HepG2 (cell line): ENCODE measurements around the gene MAPK12.

Experiments used
- BCL6 ChIP-seq: IDR thresholded peaks from 2 replicates; pipeline ENCODE4 v1.6.1; 2016; ENCODE audit warnings: missing genetic modification reagents, missing compliant biosample characterization
- DNMT3B ChIP-seq: conservative IDR thresholded peaks from 2 replicates; pipeline ENCODE4 v1.6.1; 2016; ENCODE audit warnings: missing biosample characterization, control low read depth
- EZH2 ChIP-seq: conservative IDR thresholded peaks from 2 replicates; pipeline ENCODE4 v1.6.1; 2012; ENCODE audit warnings: mild to moderate bottlenecking, low read depth, low read length, moderate library complexity
- FOXJ3 ChIP-seq: sonication (generic); formaldehyde crosslinking; IDR thresholded peaks from 2 replicates; pipeline ENCODE4 v1.4.0; 2020; ENCODE audit warnings: missing genetic modification reagents, mild to moderate bottlenecking, borderline replicate concordance
- SPEN ChIP-seq: sonication (generic); formaldehyde crosslinking; IDR thresholded peaks from 2 replicates; pipeline ENCODE4 v1.5.1; 2020; ENCODE audit warnings: low read depth, mild to moderate bottlenecking, missing genetic modification reagents
- ZFP62 ChIP-seq: sonication (generic); formaldehyde crosslinking; IDR thresholded peaks from 2 replicates; pipeline ENCODE4 v1.4.0; 2020; ENCODE audit warnings: missing genetic modification reagents
- ZNF839 ChIP-seq: sonication (generic); formaldehyde crosslinking; IDR thresholded peaks from 2 replicates; pipeline ENCODE4 v1.4.0; 2020; ENCODE audit warnings: missing genetic modification reagents, mild to moderate bottlenecking, borderline replicate concordance
- TF ChIP-seq, protein P1 (sequence below): sonication (generic); formaldehyde crosslinking; IDR thresholded peaks from 2 replicates; pipeline ENCODE4 v1.5.0; 2020; ENCODE audit warnings: mild to moderate bottlenecking, missing genetic modification reagents, moderate library complexity
- TF ChIP-seq, protein P2 (sequence below): IDR thresholded peaks from 2 replicates; pipeline ENCODE4 v1.6.1; 2016; ENCODE audit warnings: control low read depth
- TF ChIP-seq, protein P3 (sequence below): sonication (generic); formaldehyde crosslinking; IDR thresholded peaks from 2 replicates; pipeline ENCODE4 v1.4.0; 2020; ENCODE audit warnings: mild to moderate bottlenecking, missing genetic modification reagents

DNA sequence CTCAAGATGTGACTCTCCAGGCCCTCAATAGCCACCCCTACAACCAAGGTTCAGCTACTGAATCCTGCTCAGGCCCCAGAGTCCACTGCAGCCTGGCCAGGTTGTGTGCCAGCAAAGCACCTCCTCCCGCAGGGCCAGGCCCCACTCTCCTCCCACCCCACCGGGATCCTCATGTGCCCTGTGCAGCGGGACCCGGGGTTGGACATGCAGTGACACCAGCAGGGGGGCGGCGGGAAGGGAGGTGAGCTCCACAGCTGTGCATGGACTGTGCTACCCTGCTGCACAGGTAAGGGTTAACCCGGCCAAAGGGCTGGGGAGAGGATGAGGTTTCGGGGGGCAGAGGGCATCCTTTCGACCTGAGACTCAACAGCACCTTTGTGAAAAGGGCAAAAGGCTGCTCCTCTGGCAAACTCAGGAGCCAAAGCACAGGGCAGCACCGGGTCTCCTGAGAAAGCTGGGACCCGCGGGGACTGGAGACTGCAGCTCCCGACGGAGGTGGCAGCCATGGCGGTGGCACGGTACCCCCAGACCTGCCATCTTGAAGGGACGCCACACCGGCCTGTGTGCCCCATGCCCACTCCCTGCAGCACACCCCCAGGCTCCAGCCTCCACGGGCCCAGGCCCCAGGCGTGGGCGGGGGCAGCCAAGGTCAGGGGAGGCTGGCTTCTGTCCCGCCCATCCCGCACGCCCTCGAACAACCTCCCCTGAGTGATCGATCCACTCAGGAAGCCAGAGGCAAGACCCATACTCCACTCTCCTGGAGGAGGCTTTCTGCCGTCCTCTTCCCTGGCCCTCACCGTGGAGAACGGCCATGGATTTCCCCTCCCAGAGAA, 35.4 kb upstream of the MAPK12 start:
- TF ChIP-seq FOXJ3 (no peak), ZFP62 (no peak), EZH2 (no peak), DNMT3B (no peak), BCL6 (CRISPR knock-in tag) (no peak), SPEN (CRISPR knock-in tag) (no peak), ZNF839 (CRISPR knock-in tag) (no peak)
- TF ChIP-seq, protein P1, sequence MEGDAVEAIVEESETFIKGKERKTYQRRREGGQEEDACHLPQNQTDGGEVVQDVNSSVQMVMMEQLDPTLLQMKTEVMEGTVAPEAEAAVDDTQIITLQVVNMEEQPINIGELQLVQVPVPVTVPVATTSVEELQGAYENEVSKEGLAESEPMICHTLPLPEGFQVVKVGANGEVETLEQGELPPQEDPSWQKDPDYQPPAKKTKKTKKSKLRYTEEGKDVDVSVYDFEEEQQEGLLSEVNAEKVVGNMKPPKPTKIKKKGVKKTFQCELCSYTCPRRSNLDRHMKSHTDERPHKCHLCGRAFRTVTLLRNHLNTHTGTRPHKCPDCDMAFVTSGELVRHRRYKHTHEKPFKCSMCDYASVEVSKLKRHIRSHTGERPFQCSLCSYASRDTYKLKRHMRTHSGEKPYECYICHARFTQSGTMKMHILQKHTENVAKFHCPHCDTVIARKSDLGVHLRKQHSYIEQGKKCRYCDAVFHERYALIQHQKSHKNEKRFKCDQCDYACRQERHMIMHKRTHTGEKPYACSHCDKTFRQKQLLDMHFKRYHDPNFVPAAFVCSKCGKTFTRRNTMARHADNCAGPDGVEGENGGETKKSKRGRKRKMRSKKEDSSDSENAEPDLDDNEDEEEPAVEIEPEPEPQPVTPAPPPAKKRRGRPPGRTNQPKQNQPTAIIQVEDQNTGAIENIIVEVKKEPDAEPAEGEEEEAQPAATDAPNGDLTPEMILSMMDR, result peak; percentile 21; the same call in 1 of the 2 replicates
- TF ChIP-seq, protein P2, sequence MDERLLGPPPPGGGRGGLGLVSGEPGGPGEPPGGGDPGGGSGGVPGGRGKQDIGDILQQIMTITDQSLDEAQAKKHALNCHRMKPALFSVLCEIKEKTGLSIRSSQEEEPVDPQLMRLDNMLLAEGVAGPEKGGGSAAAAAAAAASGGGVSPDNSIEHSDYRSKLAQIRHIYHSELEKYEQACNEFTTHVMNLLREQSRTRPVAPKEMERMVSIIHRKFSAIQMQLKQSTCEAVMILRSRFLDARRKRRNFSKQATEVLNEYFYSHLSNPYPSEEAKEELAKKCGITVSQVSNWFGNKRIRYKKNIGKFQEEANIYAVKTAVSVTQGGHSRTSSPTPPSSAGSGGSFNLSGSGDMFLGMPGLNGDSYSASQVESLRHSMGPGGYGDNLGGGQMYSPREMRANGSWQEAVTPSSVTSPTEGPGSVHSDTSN, result no peak
- TF ChIP-seq, protein P3, sequence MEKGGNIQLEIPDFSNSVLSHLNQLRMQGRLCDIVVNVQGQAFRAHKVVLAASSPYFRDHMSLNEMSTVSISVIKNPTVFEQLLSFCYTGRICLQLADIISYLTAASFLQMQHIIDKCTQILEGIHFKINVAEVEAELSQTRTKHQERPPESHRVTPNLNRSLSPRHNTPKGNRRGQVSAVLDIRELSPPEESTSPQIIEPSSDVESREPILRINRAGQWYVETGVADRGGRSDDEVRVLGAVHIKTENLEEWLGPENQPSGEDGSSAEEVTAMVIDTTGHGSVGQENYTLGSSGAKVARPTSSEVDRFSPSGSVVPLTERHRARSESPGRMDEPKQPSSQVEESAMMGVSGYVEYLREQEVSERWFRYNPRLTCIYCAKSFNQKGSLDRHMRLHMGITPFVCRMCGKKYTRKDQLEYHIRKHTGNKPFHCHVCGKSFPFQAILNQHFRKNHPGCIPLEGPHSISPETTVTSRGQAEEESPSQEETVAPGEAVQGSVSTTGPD, result no peak
